Measurements from ENCODE around the gene SUN1.

The SUN1 gene

GRCh38 chr7:818031-818699, 14.1 kb upstream of the SUN1 start:
- no peak for DNase-seq
- CTCF ChIA-PET = interaction anchor here (1.0 to 3.4 kb wide), 5 partner anchors 13 to 57 kb away, joined by 3 to 22 read pairs (median 3); partner anchors contain the start of gene SUN1
- H3K27ac Mint-ChIP-seq = peak overlapping the region; percentile 24

GRCh38 chr7:820341-820740, 11.9 kb upstream of the SUN1 start:
- Mint-ChIP-seq H3K4me3 (no peak overlapping the region), H3K27ac (no peak overlapping the region), H3K27me3 (peaks cover 15% of the 10 kb centered on the region), H3K9me3 (no peaks in the 10 kb centered on the region), H3K4me1 (peaks cover 50% of the 10 kb centered on the region), H3K36me3 (peaks cover 26% of the 10 kb centered on the region)
- no peak for DNase-seq
- CTCF ChIA-PET = no interaction called here

More at GRCh38 chr7:818031-818699, 14.1 kb upstream of the SUN1 start:
- Mint-ChIP-seq H3K9me3 (no peaks in the 10 kb centered on the region), H3K4me3 (peak overlapping the region; percentile 85), H3K4me1 (peaks cover 58% of the 10 kb centered on the region), H3K36me3 (peaks cover 20% of the 10 kb centered on the region), H3K27me3 (peaks cover 37% of the 10 kb centered on the region)

- DNase-seq = no peak
- CTCF ChIA-PET = interaction anchor here (1.4 kb wide), 1 partner anchor 10 kb away, joined by 8 read pairs; the partner anchor contains the start of gene SUN1
- Mint-ChIP-seq H3K4me3 (no peak overlapping the region), H3K27ac (no peak overlapping the region), H3K4me1 (peaks cover 52% of the 10 kb centered on the region), H3K27me3 (peaks cover 3% of the 10 kb centered on the region), H3K9me3 (no peaks in the 10 kb centered on the region), H3K36me3 (peaks cover 32% of the 10 kb centered on the region)
Observed at GRCh38 chr7:821688-822087, 10.6 kb upstream of the SUN1 start.

GRCh38 chr7:822692-823276, 9.5 kb upstream of the SUN1 start:
- CTCF ChIA-PET = interaction anchor here (1.4 kb wide), 1 partner anchor 9 kb away, joined by 8 read pairs; the partner anchor contains the start of gene SUN1
- Mint-ChIP-seq H3K4me3 (no peak overlapping the region), H3K9me3 (no peaks in the 10 kb centered on the region), H3K27me3 (no peaks in the 10 kb centered on the region), H3K27ac (no peak overlapping the region), H3K4me1 (peaks cover 49% of the 10 kb centered on the region), H3K36me3 (peaks cover 35% of the 10 kb centered on the region)
- DNase-seq = no peak

DNA sequence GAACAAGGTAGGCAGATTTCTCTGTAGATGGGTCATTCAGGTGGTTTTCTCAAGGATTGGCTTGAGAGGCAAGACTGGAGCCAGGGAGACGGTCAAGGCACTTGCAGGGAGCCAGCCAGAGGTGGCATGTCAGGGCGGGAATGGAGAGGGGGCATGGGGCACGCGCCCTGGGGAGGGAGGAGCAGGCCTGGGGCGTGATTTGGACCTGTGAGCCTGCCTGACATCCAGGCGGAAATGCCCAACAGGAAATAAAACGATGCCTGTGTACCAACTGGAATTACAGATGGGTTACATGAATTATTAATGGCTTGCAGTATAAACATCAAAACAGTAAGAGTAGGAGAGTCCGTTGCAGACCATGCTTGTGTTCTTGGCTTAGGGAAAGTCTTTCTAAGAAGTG, 8.6 kb upstream of the SUN1 start:
- Mint-ChIP-seq H3K9me3 (no peaks in the 10 kb centered on the region), H3K4me1 (peaks cover 44% of the 10 kb centered on the region), H3K4me3 (no peak overlapping the region), H3K27me3 (no peaks in the 10 kb centered on the region), H3K36me3 (peaks cover 28% of the 10 kb centered on the region), H3K27ac (no peak overlapping the region)
- CTCF ChIA-PET = no interaction called here
- no peak for DNase-seq

- Mint-ChIP-seq H3K4me3 (no peak overlapping the region), H3K36me3 (peaks cover 28% of the 10 kb centered on the region), H3K27me3 (no peaks in the 10 kb centered on the region), H3K4me1 (peaks cover 47% of the 10 kb centered on the region), H3K27ac (no peak overlapping the region), H3K9me3 (no peaks in the 10 kb centered on the region)
- DNase-seq = no peak
- CTCF ChIA-PET = no interaction called here
Observed at GRCh38 chr7:824081-824480, 8.2 kb upstream of the SUN1 start.

GRCh38 chr7:824664-825063, 7.6 kb upstream of the SUN1 start:
- DNase-seq = no peak
- no peaks in the 10 kb centered on the region for H3K27me3 Mint-ChIP-seq
- no peak overlapping the region for H3K4me3 Mint-ChIP-seq
- no peak overlapping the region for H3K27ac Mint-ChIP-seq
- peaks cover 45% of the 10 kb centered on the region for H3K4me1 Mint-ChIP-seq
- CTCF ChIA-PET = no interaction called here
- no peaks in the 10 kb centered on the region for H3K9me3 Mint-ChIP-seq
- peaks cover 25% of the 10 kb centered on the region for H3K36me3 Mint-ChIP-seq

DNA sequence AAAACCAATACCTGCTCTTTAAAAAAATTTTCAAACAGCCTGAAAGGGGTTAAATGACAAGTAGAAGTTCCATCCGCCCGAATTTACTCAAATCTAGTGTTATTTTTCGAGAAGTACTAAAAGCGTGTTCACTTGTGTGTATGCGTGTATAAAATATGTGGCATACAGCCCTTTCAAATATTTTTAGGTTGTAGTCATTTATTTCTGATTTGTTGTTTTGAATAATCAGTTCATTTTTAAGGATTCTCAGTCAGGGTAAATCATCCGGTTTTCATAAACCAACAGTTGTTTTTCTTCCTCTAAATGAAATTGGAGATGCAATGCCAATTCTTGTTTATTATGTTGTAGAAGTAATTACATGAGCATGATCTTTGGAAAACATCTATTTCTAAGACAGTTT, 6.9 kb upstream of the SUN1 start:
- peaks cover 25% of the 10 kb centered on the region for H3K36me3 Mint-ChIP-seq
- no peak for DNase-seq
- peaks cover 45% of the 10 kb centered on the region for H3K4me1 Mint-ChIP-seq
- no peaks in the 10 kb centered on the region for H3K9me3 Mint-ChIP-seq
- CTCF ChIA-PET = no interaction called here
- H3K4me3 Mint-ChIP-seq = no peak overlapping the region
- no peak overlapping the region for H3K27ac Mint-ChIP-seq
- H3K27me3 Mint-ChIP-seq = no peaks in the 10 kb centered on the region

GRCh38 chr7:826230-826917, 5.9 kb upstream of the SUN1 start:
- Mint-ChIP-seq H3K36me3 (peaks cover 24% of the 10 kb centered on the region), H3K4me3 (no peak overlapping the region), H3K4me1 (peaks cover 46% of the 10 kb centered on the region), H3K27me3 (no peaks in the 10 kb centered on the region), H3K27ac (no peak overlapping the region), H3K9me3 (no peaks in the 10 kb centered on the region)
- no peak for DNase-seq
- CTCF ChIA-PET = no interaction called here

- H3K27me3 Mint-ChIP-seq = no peaks in the 10 kb centered on the region
- no peak for DNase-seq
- no peaks in the 10 kb centered on the region for H3K9me3 Mint-ChIP-seq
- no peak overlapping the region for H3K4me3 Mint-ChIP-seq
- CTCF ChIA-PET = interaction anchor here (5.4 kb wide), 1 partner anchor 11 kb away, joined by 22 read pairs; no protein-coding TSS in a partner anchor
- peaks cover 21% of the 10 kb centered on the region for H3K36me3 Mint-ChIP-seq
- no peak overlapping the region for H3K27ac Mint-ChIP-seq
- H3K4me1 Mint-ChIP-seq = peaks cover 59% of the 10 kb centered on the region
Observed at GRCh38 chr7:828793-829561, 3.3 kb upstream of the SUN1 start.

DNA sequence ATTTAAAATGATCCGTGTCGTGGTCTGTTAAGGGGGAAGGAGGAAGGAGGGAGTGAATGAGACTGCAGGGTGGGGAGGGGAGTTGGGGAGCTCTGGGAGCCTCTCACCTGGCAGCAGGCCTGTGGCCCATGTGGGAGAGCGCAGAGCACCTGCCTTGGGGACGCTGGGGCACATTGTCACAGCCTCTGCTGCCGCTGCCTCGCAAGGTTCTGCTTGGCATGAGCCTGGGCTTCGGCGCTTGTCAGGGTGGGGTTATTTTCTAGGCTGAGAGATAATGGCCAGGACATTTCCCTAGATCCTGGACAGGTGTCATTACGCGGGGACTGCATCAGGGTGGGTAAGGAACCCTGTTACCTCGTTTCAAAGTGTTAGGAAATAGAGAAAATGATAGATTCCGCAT, 2.2 kb upstream of the SUN1 start:
- Mint-ChIP-seq H3K36me3 (peaks cover 21% of the 10 kb centered on the region), H3K4me1 (peaks cover 61% of the 10 kb centered on the region), H3K27ac (peak overlapping the region; percentile 95), H3K27me3 (no peaks in the 10 kb centered on the region), H3K4me3 (no peak overlapping the region), H3K9me3 (no peaks in the 10 kb centered on the region)
- DNase-seq = no peak
- CTCF ChIA-PET = interaction anchor here (5.4 kb wide), 1 partner anchor 12 kb away, joined by 22 read pairs; no protein-coding TSS in a partner anchor

DNA sequence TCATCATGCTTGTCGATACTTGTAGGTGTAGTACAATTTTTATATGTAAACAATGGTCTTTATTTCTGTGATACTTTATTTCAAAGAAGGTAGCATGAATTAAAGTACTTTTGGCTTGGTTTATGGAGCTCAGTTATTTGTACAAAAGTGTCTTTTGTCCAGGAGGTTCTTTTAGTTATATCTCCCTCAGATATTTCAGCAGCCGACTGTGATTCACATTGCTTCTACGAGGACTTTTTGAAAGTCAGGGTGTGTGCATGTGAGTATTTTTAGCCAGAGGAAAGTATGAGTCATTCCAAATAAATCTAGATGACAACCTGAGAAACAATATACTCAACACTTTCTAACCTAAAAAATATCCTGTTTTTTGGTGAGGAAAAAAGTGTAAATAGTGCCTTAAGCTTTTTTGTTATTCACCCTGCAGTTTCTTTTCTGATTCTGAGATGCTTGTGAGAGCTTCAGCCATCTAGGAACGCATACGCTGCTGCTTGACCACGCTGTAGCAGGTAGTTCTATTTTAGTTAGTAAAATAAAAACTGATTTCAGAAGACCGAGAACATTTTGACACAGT, 595 bp upstream of the SUN1 start:
- CTCF ChIA-PET = interaction anchor here (1.7 to 5.4 kb wide), 4 partner anchors 10 to 44 kb away, joined by 7 to 22 read pairs (median 10); no protein-coding TSS in a partner anchor
- Mint-ChIP-seq H3K27me3 (no peaks in the 10 kb centered on the region), H3K27ac (peak overlapping the region; percentile 95), H3K36me3 (peaks cover 21% of the 10 kb centered on the region), H3K4me1 (peaks cover 71% of the 10 kb centered on the region), H3K4me3 (peak overlapping the region; percentile 70), H3K9me3 (no peaks in the 10 kb centered on the region)
- peak; percentile 39 for DNase-seq

GRCh38 chr7:832968-833424, 720 bp downstream of the SUN1 start:
- no peaks in the 10 kb centered on the region for H3K27me3 Mint-ChIP-seq
- H3K4me3 Mint-ChIP-seq = peak overlapping the region; percentile 70
- DNase-seq = no peak
- H3K36me3 Mint-ChIP-seq = peaks cover 27% of the 10 kb centered on the region
- CTCF ChIA-PET = interaction anchor here (1.1 to 5.4 kb wide), 5 partner anchors 11 to 45 kb away, joined by 5 to 22 read pairs (median 7); no protein-coding TSS in a partner anchor
- H3K4me1 Mint-ChIP-seq = peaks cover 74% of the 10 kb centered on the region
- no peaks in the 10 kb centered on the region for H3K9me3 Mint-ChIP-seq
- H3K27ac Mint-ChIP-seq = peak overlapping the region; percentile 95
